Rectal smooth muscle tissue (tissue), 1 donor: ENCODE results near the gene ARHGAP26.

Experiments
- H3K27ac ChIP-seq: one replicate; pipeline ENCODE4 v1.7.0; 2013; ENCODE audit warnings: low read depth, low read length, inconsistent platforms
- H3K27me3 ChIP-seq: one replicate; pipeline ENCODE4 v1.7.0; 2013; ENCODE audit warnings: low read length; ENCODE audit not compliant: control insufficient read depth, insufficient read depth
- H3K36me3 ChIP-seq: one replicate; pipeline ENCODE4 v1.7.0; 2013; ENCODE audit warnings: low read length; ENCODE audit not compliant: control insufficient read depth, insufficient read depth
- H3K4me1 ChIP-seq: one replicate; pipeline ENCODE4 v1.7.0; 2013; ENCODE audit warnings: low read length; ENCODE audit not compliant: control insufficient read depth, insufficient read depth
- H3K4me3 ChIP-seq: one replicate; pipeline ENCODE4 v1.7.0; 2013; ENCODE audit warnings: low read length
- H3K9ac ChIP-seq: one replicate; pipeline ENCODE4 v1.7.0; 2013; ENCODE audit warnings: low read length

The ARHGAP26 gene

DNA sequence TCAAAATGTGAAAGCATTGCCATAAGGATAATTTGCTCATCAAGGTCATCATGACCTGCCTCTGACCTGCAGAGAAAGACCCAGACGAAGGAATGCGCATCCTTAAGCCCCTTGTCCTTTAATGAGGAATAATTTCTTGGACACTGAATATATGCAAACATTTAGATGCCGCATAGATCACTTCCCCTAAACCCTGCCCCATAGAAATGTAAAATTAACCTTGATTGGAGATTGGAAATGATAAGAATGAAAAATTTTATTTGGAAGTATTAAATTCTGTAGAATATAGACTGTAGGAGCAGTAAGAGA, 233.1 kb downstream of the ARHGAP26 start:
- Histone ChIP-seq H3K36me3 (no peaks in the 10 kb centered on the region), H3K9ac (no peak overlapping the region), H3K4me3 (no peak overlapping the region), H3K27ac (peak overlapping the region; percentile 55), H3K4me1 (peaks cover 12% of the 10 kb centered on the region), H3K27me3 (no peaks in the 10 kb centered on the region)

DNA sequence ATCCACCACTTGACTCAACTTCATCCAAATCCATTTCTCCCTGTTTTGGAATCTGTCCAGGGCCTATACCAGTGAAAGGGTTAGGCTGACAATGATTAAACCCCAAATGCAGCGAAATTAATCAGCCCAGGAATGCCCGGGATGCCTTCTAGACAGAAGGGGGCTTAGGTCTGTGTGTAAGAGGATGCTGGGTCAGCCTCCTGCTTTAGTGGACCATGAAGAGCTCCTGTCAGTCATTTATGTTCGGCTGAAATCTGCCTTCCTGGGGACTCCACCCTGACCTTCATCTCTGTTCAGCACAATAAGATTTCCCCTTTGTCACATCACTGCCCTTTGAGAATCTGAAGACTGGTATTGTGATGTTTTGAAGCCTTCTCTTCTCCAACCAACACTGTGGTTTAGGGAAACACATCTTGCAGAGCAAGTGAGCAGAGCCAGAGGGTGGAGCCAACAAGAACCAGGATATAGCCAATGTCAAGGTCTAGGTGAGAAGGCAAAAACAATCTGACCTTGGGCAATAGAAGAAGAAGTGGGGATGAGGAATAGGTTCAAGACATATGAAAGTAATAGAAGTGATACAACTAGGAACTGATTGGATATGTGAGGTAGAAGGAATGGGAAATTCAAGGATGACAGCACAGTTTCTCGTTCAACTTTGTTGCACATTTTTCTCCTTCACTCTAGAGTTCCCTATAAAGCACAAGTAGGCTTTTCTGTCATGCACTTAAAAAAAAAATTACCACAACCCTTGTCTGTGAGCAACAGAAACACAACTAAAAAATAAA, 234.4 kb downstream of the ARHGAP26 start:
- Histone ChIP-seq H3K9ac (no peak overlapping the region), H3K27ac (no peak overlapping the region), H3K4me1 (peaks cover 12% of the 10 kb centered on the region), H3K4me3 (no peak overlapping the region), H3K27me3 (no peaks in the 10 kb centered on the region), H3K36me3 (no peaks in the 10 kb centered on the region)

DNA sequence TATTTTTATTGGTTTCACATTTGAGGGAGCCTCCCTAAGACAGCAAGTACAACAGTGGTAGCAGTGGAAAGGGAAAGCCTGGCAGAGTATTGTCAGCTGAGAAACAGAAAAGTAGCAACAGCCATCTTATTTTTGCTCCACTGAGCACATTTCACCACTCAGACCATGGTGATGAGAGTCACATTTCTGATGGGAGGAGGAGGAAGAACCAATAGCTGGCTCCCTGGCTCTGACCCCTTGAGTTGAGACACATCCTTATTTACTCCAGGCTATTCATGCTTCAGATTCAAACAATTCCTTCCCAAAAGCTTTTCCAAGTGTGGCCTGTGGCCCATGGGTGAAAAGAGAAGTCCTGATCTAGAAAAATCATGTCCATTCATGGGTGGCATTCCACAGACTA, 236.3 kb downstream of the ARHGAP26 start:
- no peak overlapping the region for H3K9ac ChIP-seq
- no peak overlapping the region for H3K4me3 ChIP-seq
- no peaks in the 10 kb centered on the region for H3K27me3 ChIP-seq
- H3K4me1 ChIP-seq = peaks cover 12% of the 10 kb centered on the region
- H3K36me3 ChIP-seq = no peaks in the 10 kb centered on the region
- H3K27ac ChIP-seq = no peak overlapping the region

DNA sequence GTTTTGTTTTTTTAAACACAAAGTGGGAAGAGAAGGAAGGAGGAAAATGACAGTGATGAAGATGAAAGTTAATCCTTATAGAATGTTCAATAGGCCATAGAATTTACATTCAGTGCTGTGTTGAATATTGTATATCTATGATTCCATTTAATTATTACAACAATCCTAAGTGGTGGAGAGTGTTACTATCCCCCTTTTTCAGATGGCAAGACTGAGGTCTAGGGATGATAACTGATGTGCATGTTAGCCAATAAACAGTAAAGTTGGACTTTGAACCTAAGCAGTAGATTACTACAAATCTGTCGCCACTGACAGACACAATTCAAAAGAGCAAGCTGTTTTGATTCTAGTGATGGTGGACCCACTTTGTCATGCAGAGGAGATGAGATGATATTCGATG, 237.9 kb downstream of the ARHGAP26 start:
- Histone ChIP-seq H3K27ac (no peak overlapping the region), H3K9ac (no peak overlapping the region), H3K4me1 (peaks cover 3% of the 10 kb centered on the region), H3K36me3 (no peaks in the 10 kb centered on the region), H3K4me3 (no peak overlapping the region), H3K27me3 (no peaks in the 10 kb centered on the region)

DNA sequence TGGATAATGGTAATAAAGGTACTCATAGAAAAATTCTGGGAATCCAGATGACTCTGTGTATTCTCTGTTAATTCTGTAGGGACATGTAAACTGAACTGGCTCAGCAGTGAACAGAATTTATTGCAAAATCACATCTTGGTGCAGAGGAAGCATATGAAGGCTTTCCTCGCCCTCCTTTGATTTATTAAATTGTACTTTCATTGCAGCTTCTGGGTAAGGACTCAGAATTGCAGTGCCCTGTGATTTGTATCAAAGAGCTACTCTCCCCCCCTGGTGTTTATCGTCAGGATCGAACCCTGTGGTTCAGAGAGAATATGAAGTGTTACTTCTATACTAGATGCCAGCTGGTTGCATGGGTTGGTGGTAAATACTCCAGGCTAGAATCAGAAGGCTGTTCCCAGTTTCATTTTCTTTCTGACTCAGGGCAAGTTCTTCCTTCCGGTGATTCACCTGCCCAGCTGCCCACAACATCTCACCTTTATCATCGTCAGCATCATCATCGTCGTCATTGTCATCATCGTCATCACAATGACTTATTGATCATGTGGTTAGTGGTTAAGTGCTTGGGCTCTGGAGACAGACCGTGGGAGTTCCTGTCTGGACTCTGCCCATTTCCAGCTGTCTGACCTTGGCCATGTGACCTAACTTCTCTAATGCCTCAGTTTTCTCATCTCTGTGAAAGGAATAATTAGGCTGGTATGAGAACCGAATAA, 238.8 kb downstream of the ARHGAP26 start:
- no peaks in the 10 kb centered on the region for H3K4me1 ChIP-seq
- H3K4me3 ChIP-seq = no peak overlapping the region
- H3K36me3 ChIP-seq = no peaks in the 10 kb centered on the region
- no peaks in the 10 kb centered on the region for H3K27me3 ChIP-seq
- no peak overlapping the region for H3K27ac ChIP-seq
- no peak overlapping the region for H3K9ac ChIP-seq

DNA sequence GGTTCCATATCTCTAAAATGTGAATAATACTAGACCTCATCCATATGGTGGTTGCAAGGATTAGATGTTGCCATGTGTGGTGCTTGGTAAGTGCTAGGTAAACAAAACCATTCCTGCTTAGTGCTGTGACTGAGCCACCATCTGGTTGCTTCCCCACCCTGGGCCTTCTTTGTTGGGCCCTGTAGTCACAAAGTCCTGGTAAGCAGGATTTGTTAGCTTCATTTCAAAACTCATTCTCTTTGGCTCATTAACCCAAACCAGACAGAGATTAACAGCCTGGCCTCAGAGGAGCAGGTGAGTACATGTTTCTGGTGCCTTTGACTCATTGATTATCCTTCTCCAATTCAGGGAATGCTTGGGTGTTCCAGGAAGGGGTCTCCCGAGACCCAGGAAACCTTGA, 240.2 kb downstream of the ARHGAP26 start:
- H3K9ac ChIP-seq = no peak overlapping the region

DNA sequence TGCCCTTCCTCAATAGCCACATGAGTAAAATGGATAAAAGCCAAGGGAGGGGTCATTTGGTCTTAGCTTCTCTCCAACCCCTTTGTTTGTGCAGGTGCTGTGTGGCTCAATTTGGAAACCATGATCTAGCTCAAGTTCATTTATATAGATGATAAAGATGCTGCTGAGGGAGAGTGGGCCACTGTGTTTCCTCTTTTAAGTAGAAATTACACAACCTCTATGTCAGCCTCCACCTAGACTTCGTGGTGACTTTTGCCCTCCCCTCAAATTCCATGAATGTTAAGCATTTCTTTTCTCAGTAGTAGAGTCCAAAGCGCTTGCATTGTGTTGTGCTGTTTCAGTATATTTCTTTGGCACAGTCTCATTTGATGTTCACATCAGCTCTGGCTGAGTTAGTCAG, 241.4 kb downstream of the ARHGAP26 start:
- Histone ChIP-seq H3K4me3 (no peak overlapping the region), H3K27ac (no peak overlapping the region), H3K36me3 (no peaks in the 10 kb centered on the region), H3K27me3 (no peaks in the 10 kb centered on the region), H3K9ac (no peak overlapping the region), H3K4me1 (no peaks in the 10 kb centered on the region)

More for the DNA sequence above, 240.2 kb downstream of the ARHGAP26 start:
- H3K4me1 ChIP-seq = no peaks in the 10 kb centered on the region
- H3K27ac ChIP-seq = no peak overlapping the region
- no peaks in the 10 kb centered on the region for H3K27me3 ChIP-seq
- no peak overlapping the region for H3K4me3 ChIP-seq
- H3K36me3 ChIP-seq = no peaks in the 10 kb centered on the region

DNA sequence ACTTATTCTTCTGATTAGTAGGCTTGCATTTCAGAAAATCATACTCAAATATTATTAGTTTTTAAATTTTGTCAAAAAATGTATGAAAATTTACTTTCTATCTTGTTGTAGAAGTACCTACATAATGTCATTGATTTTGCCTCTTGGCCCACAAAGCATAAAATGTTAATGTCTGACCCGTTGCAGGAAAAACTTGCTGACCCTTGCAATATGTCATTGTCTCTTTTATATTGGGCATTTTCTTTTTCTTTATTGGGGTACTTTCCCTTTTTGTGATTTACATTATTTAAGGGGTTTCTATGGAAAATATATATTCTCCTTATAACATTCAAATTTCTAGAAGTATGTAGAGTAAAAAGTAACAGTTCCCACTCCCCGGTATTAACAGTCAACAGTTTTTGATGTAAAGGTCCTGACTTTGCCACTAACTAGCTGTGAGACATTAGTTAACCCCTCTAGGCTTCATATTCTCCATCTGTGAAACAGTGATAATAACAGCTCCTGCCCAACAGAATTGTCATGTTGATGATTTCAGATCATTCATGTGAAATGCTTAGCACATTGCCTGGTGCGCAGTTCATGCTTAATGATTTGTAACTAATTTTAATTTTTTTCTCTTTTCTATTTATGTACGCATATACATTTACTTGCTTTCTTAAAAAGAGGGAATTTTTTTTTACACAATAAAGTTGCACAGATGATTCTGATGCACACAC, 243.2 kb downstream of the ARHGAP26 start:
- Histone ChIP-seq H3K27me3 (no peaks in the 10 kb centered on the region), H3K4me1 (no peaks in the 10 kb centered on the region), H3K27ac (no peak overlapping the region), H3K4me3 (no peak overlapping the region), H3K9ac (no peak overlapping the region), H3K36me3 (no peaks in the 10 kb centered on the region)

DNA sequence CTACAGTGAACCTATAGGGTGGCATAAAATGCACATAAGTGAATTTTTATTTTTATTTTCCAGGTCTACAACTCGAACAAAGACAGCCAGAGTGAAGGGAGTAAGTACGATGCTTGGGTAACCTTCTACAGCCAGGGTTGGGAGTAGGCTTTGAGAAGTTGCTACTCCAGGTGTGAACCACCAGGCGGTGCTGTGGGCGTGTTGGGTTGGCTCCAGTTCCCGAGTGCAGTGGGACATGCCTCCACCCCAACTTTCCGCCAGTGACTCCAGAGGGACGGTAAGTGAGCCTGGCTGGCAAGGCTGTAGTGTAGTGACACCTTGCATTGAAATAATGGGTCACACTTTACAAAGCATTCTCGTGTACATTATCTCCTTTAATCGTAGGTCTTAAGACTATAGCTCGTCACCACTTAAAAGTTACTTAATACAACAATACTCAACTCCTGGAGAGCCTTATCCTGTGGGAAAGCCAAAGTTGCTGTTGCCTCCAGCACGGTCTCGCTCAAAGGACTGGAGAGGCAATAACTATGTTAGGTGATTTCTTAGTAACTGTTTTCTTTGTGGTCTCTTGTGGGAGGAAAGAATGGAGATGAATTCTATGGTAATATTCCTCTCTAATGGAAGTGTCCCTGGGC, 244.0 kb downstream of the ARHGAP26 start:
- no peak overlapping the region for H3K9ac ChIP-seq
- H3K4me3 ChIP-seq = no peak overlapping the region
- H3K4me1 ChIP-seq = no peaks in the 10 kb centered on the region
- no peaks in the 10 kb centered on the region for H3K36me3 ChIP-seq
- no peaks in the 10 kb centered on the region for H3K27me3 ChIP-seq
- H3K27ac ChIP-seq = no peak overlapping the region

DNA sequence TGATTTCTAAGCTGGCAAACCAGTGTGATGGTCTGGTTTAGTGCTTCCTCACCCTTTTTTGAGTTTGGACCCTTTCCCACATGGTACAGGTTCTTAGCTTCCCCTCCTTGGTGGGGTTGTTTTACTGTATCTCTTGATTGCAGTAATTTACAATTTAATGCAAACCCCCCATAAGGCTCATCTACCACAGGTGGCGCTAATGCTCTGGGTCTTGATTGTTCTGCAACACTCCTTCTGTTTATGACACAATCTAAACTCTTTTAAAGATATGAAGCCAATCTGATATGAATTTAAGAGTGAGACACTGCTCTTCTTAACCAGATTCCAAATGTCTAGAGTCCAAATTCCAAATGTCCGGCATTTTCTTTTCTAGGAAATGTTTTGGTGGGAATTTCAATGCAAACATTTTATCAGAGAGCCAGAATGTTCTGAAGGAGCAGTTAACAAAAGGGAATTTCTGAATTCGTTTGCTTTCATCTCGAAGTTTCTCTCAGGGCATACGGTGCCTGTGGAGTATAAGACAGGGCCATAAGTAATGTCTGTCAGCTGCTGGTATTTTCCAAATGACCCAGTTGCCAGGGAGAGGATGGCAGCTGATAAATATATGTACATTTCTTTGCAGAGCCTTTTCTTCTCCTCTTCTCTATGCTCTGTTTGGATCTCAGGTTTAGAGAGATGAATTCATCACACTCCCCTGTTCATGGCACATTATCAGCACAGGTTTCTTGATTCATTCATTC, 246.8 kb downstream of the ARHGAP26 start:
- no peaks in the 10 kb centered on the region for H3K4me1 ChIP-seq
- no peak overlapping the region for H3K4me3 ChIP-seq
- no peak overlapping the region for H3K27ac ChIP-seq
- no peaks in the 10 kb centered on the region for H3K36me3 ChIP-seq
- H3K27me3 ChIP-seq = no peaks in the 10 kb centered on the region
- no peak overlapping the region for H3K9ac ChIP-seq

DNA sequence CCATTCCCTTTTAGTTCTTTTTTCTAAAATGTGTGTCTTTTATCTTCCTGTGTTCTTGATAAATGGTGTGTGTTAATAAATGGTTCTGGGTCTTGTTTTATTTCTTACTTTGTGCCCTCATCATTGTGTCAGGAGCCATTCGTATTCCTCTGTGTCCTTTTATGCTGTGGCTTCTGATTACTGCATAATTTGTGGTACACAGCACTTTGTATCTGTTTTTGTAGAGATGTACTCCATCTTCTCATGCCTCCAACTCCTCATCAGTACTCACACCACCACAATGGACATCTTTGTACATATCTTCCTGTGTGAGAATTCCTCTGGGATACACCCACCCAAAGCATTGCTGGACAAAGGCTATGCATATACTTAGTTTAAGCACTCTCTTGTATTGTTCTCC, 247.4 kb downstream of the ARHGAP26 start:
- Histone ChIP-seq H3K27me3 (no peaks in the 10 kb centered on the region), H3K36me3 (no peaks in the 10 kb centered on the region), H3K9ac (no peak overlapping the region), H3K4me1 (no peaks in the 10 kb centered on the region), H3K4me3 (no peak overlapping the region), H3K27ac (no peak overlapping the region)

DNA sequence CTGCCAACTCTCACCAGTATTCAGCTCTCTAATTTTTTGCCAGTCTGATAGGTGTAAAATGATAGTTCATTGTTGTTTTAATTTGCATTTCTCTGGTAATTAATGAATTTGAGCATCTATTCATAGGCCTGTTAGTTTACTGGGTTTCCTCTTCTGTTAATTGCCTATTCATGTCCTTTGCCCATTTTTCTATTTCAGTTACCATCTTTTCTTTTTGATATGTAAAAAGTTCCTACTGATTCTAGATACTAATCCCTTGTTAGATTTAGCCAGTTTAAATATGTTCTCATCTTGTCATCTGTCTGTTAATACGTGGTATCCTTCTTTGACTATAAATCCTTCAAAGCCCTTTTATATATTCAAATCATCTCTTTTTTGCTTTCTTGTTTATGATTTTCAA, 247.8 kb downstream of the ARHGAP26 start:
- Histone ChIP-seq H3K9ac (no peak overlapping the region), H3K4me1 (peaks cover 2% of the 10 kb centered on the region), H3K36me3 (no peaks in the 10 kb centered on the region), H3K27ac (no peak overlapping the region), H3K27me3 (no peaks in the 10 kb centered on the region), H3K4me3 (no peak overlapping the region)
